ENCODE results near the gene LMO1.

DNA sequence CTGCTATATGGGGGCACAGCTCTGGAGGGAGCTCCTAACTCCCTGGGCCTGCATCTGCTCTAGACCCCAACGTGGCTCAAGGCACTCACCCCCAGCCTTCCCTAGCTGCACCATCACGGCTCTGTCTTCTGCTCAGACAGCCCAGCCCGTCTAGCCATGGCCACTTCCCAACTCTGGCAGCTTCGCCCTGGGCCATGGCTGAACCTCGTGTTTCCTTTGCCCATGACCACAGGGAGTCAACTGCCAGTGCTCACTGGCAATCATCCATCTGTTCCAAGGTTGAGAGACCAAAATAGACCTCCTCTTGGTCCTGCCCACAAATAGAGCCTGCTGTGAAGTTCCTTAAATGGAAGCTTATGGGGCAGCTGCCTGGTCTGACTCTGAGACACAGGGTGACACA lies 5.4 kb downstream of the LMO1 start:
- TF ChIP-seq CTCF (IDR thresholded peaks at IDR 0.05) (no peak), POLR2A (IDR thresholded peaks at IDR 0.05; ENCODE audit: low read depth) (no peak)

Measured in esophagus muscularis mucosa (tissue), 3 donors.